GM23338 (cell line): ENCODE results near the gene CNMD. TPM values are rescaled to one million over a fixed set of nuclear protein-coding genes. Genes with fewer than 3 reads are reported as not detected.

Source experiments
- ATAC-seq: fragments of 200-7000 bp; cut with Tn5 transposase; 3 replicates; pipeline ENCODE4 v1.9.1; 2020
- DNase-seq: peaks from one replicate; pipeline ENCODE4 v3.0.0-alpha.2; 2015; ENCODE audit warnings: low spot score
- H2AFZ ChIP-seq: fragments of 200-600 bp; sonication (generic); 2 replicates; pipeline ENCODE4 v1.8.0; 2016; ENCODE audit warnings: antibody characterized with exemption, mild to moderate bottlenecking, moderate library complexity
- H3F3A ChIP-seq: fragments of 200-600 bp; sonication (generic); replicated peaks from 2 replicates; pipeline ENCODE4 v1.8.0; 2017; ENCODE audit warnings: antibody characterized with exemption, mixed run types, low read depth
- H3K27ac ChIP-seq: fragments of 200-600 bp; sonication (generic); 2 replicates; pipeline ENCODE4 v1.6.1; 2016; ENCODE audit warnings: low read depth
- H3K27me3 ChIP-seq: fragments of 200-600 bp; sonication (generic); 2 replicates; pipeline ENCODE4 v1.8.0; 2016; ENCODE audit warnings: mild to moderate bottlenecking, mixed run types, moderate library complexity; ENCODE audit not compliant: insufficient read depth
- H3K36me3 ChIP-seq: fragments of 200-600 bp; sonication (generic); 2 replicates; pipeline ENCODE4 v1.8.0; 2016; ENCODE audit warnings: mild to moderate bottlenecking; ENCODE audit not compliant: insufficient read depth
- H3K4me1 ChIP-seq: fragments of 200-600 bp; sonication (generic); 2 replicates; pipeline ENCODE4 v1.8.0; 2016; ENCODE audit warnings: mild to moderate bottlenecking, moderate library complexity; ENCODE audit not compliant: insufficient read depth
- H3K4me2 ChIP-seq: fragments of 200-600 bp; sonication (generic); 2 replicates; pipeline ENCODE4 v1.7.1; 2017; ENCODE audit warnings: mixed run types
- H3K4me3 ChIP-seq: fragments of 200-600 bp; sonication (generic); 2 replicates; pipeline ENCODE4 v1.6.1; 2016; ENCODE audit warnings: mixed run types
- H3K79me2 ChIP-seq: fragments of 200-600 bp; sonication (generic); replicated peaks from 2 replicates; pipeline ENCODE4 v1.8.0; 2017; ENCODE audit warnings: mild to moderate bottlenecking; ENCODE audit not compliant: insufficient read depth
- H3K9me2 ChIP-seq: fragments of 200-600 bp; sonication (generic); 2 replicates; pipeline ENCODE4 v1.8.0; 2017; ENCODE audit not compliant: insufficient read depth
- H4K20me1 ChIP-seq: fragments of 200-600 bp; sonication (generic); replicated peaks from 2 replicates; pipeline ENCODE4 v1.8.0; 2017; ENCODE audit warnings: mild to moderate bottlenecking; ENCODE audit not compliant: insufficient read depth
- H3K27ac Mint-ChIP-seq: 2 replicates; pipeline ENCODE4 v1.8.0; 2020; ENCODE audit warnings: inconsistent platforms, mild to moderate bottlenecking, moderate library complexity, mixed read lengths
- H3K27me3 Mint-ChIP-seq: 3 replicates; pipeline ENCODE4 v1.8.0; 2022; ENCODE audit warnings: low read depth, mild to moderate bottlenecking, moderate library complexity, mixed read lengths, inconsistent platforms; ENCODE audit not compliant: insufficient read depth, poor library complexity
- H3K36me3 Mint-ChIP-seq: 3 replicates; pipeline ENCODE4 v1.8.0; 2021; ENCODE audit warnings: low read depth, mild to moderate bottlenecking, inconsistent platforms, moderate library complexity, mixed read lengths
- H3K4me1 Mint-ChIP-seq: 3 replicates; pipeline ENCODE4 v1.8.0; 2020; ENCODE audit warnings: mild to moderate bottlenecking, inconsistent platforms, mixed read lengths
- H3K4me3 Mint-ChIP-seq: 3 replicates; pipeline ENCODE4 v1.8.0; 2021; ENCODE audit warnings: moderate library complexity, mild to moderate bottlenecking, inconsistent platforms, mixed read lengths
- H3K9me3 Mint-ChIP-seq: 3 replicates; pipeline ENCODE4 v1.8.0; 2020; ENCODE audit warnings: moderate library complexity, mild to moderate bottlenecking, inconsistent platforms, mixed read lengths
- CREB1 ChIP-seq: fragments of 250-450 bp; sonication (Bioruptor Pico); IDR thresholded peaks from 2 replicates; pipeline ENCODE4 v1.5.0; 2020; ENCODE audit warnings: low read depth, mild to moderate bottlenecking, moderate library complexity
- CTCF ChIP-seq, 2 experiments: fragments of 200-600 bp in 1 of 2; sonication (generic) in 1 of 2; conservative IDR thresholded peaks; 2 replicates each; pipeline versions ENCODE4 v1.5.1 to v1.6.1; 2016 to 2017; ENCODE audit warnings: antibody characterized with exemption in 2 of 2, low read depth in 2 of 2, mild to moderate bottlenecking in 2 of 2, moderate library complexity in 1 of 2
- ETS1 ChIP-seq: IDR thresholded peaks from 2 replicates; pipeline ENCODE4 v1.6.1; 2016; ENCODE audit warnings: antibody characterized with exemption
- EZH2 ChIP-seq: fragments of 200-600 bp; sonication (generic); IDR thresholded peaks from one replicate; pipeline ENCODE4 v1.8.0; 2017; ENCODE audit warnings: antibody characterized with exemption, mild to moderate bottlenecking, low read depth; ENCODE audit not compliant: unreplicated experiment
- EZH2phosphoT487 ChIP-seq: fragments of 200-600 bp; sonication (generic); IDR thresholded peaks from one replicate; pipeline ENCODE4 v1.8.1; 2018; ENCODE audit warnings: antibody characterized with exemption; ENCODE audit not compliant: unreplicated experiment
- JUNB ChIP-seq: IDR thresholded peaks from one replicate; pipeline ENCODE4 v1.6.1; 2016; ENCODE audit warnings: antibody characterized with exemption; ENCODE audit not compliant: unreplicated experiment
- NANOG ChIP-seq: IDR thresholded peaks from 2 replicates; pipeline ENCODE4 v1.6.1; 2016; ENCODE audit warnings: antibody characterized with exemption, borderline replicate concordance
- POLR2AphosphoS5 ChIP-seq: IDR thresholded peaks from 2 replicates; pipeline ENCODE4 v1.6.1; 2016; ENCODE audit warnings: antibody characterized with exemption, low read depth
- REST ChIP-seq: IDR thresholded peaks from one replicate; pipeline ENCODE4 v1.6.1; 2018; ENCODE audit warnings: antibody characterized with exemption; ENCODE audit not compliant: unreplicated experiment
- STAT1 ChIP-seq: IDR thresholded peaks from one replicate; pipeline ENCODE4 v1.6.1; 2016; ENCODE audit warnings: antibody characterized with exemption; ENCODE audit not compliant: unreplicated experiment
- ZNF114 ChIP-seq: fragments of 250-450 bp; sonication (Bioruptor Pico); IDR thresholded peaks from 2 replicates; pipeline ENCODE4 v1.5.0; 2020; ENCODE audit warnings: mild to moderate bottlenecking, moderate library complexity
- ZNF331 ChIP-seq: fragments of 250-450 bp; sonication (Bioruptor Pico); IDR thresholded peaks from 2 replicates; pipeline ENCODE4 v1.5.0; 2020; ENCODE audit warnings: low read depth, mild to moderate bottlenecking, moderate library complexity
- ZNF462 ChIP-seq: fragments of 250-450 bp; sonication (Bioruptor Pico); IDR thresholded peaks from 2 replicates; pipeline ENCODE4 v1.5.0; 2020; ENCODE audit warnings: mild to moderate bottlenecking, moderate library complexity
- polyA plus RNA-seq: library from polyadenylated mRNA; unstranded; fragments of >200 nt; fragmentation: Nextera tagmentation; extraction: Ambion mirVana; gene quantifications from 2 replicates; pipeline ENCODE4 v1.2.1, GENCODE V29; 2016
- total RNA-seq: library from RNA; depleted of rRNA; stranded (reverse); fragments of >200 nt; shearing (Covaris generic); gene quantifications from 2 replicates; pipeline ENCODE4 v1.2.3, GENCODE V29; 2014

Gene CNMD
- total and polyA plus RNA-seq, 2 experiments from 2014 or later: 141 to 207 TPM

- H3K4me3 Mint-ChIP-seq: no peak overlapping the region
- DNase-seq: no peak
- H3K36me3 Mint-ChIP-seq: no peaks in the 10 kb centered on the region
- H3K4me3 ChIP-seq: no peak overlapping the region
- H3K27ac ChIP-seq: no peak overlapping the region
- no peaks in the 10 kb centered on the region for H3K27me3 Mint-ChIP-seq
- H3K9me2 ChIP-seq: 0 out of 2 replicates have a peak, but pooled peaks cover 2% of the 10 kb centered on the region
- H3K4me2 ChIP-seq: no peak overlapping the region
- H3F3A ChIP-seq: no peaks in the 10 kb centered on the region
- H3K36me3 ChIP-seq: no peaks in the 10 kb centered on the region
- no peak for ATAC-seq
- H3K27ac Mint-ChIP-seq: no peak overlapping the region
- no peaks in the 10 kb centered on the region for H3K4me1 Mint-ChIP-seq
- no peaks in the 10 kb centered on the region for H3K4me1 ChIP-seq
- no peaks in the 10 kb centered on the region for H4K20me1 ChIP-seq
- no peak overlapping the region for H2AFZ ChIP-seq
- TF ChIP-seq JUNB: no peak
- TF ChIP-seq ZNF462 (CRISPR knock-in tag): no peak
- TF ChIP-seq EZH2: no peak
- no peak for TF ChIP-seq NANOG
- TF ChIP-seq ZNF114 (CRISPR knock-in tag): no peak
- TF ChIP-seq ZNF331 (CRISPR knock-in tag): no peak
- TF ChIP-seq ETS1: no peak
- no peak for TF ChIP-seq REST
- no peak for TF ChIP-seq CREB1 (CRISPR knock-in tag)
- TF ChIP-seq CTCF (conservative IDR thresholded peaks at IDR 0.05; ENCODE audit: low read depth in 2 of 2): no peak
- TF ChIP-seq EZH2phosphoT487: no peak
- no peak for TF ChIP-seq POLR2AphosphoS5
- no peak for TF ChIP-seq STAT1
- H3K27me3 ChIP-seq: no peaks in the 10 kb centered on the region
- H3K9me3 Mint-ChIP-seq: no peaks in the 10 kb centered on the region; the same call in 2 of the 3 replicates
- no peaks in the 10 kb centered on the region for H3K79me2 ChIP-seq
Observed at GRCh38 chr13:52767949-52768516, 28.4 kb upstream of the CNMD start.
